A549 (cell line): ENCODE results near the gene SEC11A. TPM values are rescaled to one million over a fixed set of nuclear protein-coding genes. Genes with fewer than 3 reads are reported as not detected.

Experiments
- ATAC-seq, 2 experiments: fragments of 200-7000 bp in 1 of 2; fragments of >200 bp in 1 of 2; cut with Nextera tagmentation in 1 of 2; cut with Tn5 transposase in 1 of 2; 3 replicates each; pipeline versions ENCODE4 v1.8.0 to v1.9.1; 2018 to 2020; ENCODE audit warnings: mild to moderate bottlenecking in 1 of 2, moderate library complexity in 1 of 2
- CTCF ChIA-PET: fragments of 300-600 bp; sonication (Branson Sonifier 250); formaldehyde crosslinking; extraction: SDS; loops from one replicate; lab custom pipeline; 2021; ENCODE audit warnings: antibody characterized with exemption, inconsistent platforms; lab: Yijun Ruan, JAX
- POLR2A ChIA-PET: fragments of 350-600 bp; formaldehyde crosslinking; extraction: SDS; loops from one replicate; lab custom pipeline; 2021; ENCODE audit warnings: antibody characterized with exemption, inconsistent platforms; lab: Yijun Ruan, JAX
- DNase-seq, 2 experiments: peaks; one replicate each; pipeline versions ENCODE4 v3.0.0 to v3.0.0-alpha.2; 2011 to 2016; ENCODE audit warnings: low read depth in 1 of 2, low spot score in 1 of 2
- FAIRE-seq: peaks from 2 replicates; lab custom pipeline; 2011; peaks lifted over from hg19 to GRCh38; lab: Jason Lieb, UNC
- H3K27ac ChIP-seq, 2 experiments: fragments of >200 bp; sonication (Bioruptor Twin); formaldehyde crosslinking; 3 replicates each; pipeline ENCODE4 v1.5.1; 2016 to 2017
- H3K4me1 ChIP-seq: fragments of >200 bp; sonication (Bioruptor Twin); formaldehyde crosslinking; 3 replicates; pipeline ENCODE4 v1.6.1; 2016
- H3K4me2 ChIP-seq: fragments of >200 bp; sonication (Bioruptor Twin); formaldehyde crosslinking; 3 replicates; pipeline ENCODE4 v1.6.1; 2016
- H3K4me3 ChIP-seq: fragments of >200 bp; sonication (Bioruptor Twin); formaldehyde crosslinking; 3 replicates; pipeline ENCODE4 v1.5.1; 2016
- H3K9me3 ChIP-seq: fragments of >200 bp; sonication (Bioruptor Twin); formaldehyde crosslinking; 3 replicates; pipeline ENCODE4 v1.6.1; 2016
- CBX2 ChIP-seq: fragments of 200-600 bp; sonication (generic); IDR thresholded peaks from 2 replicates; pipeline ENCODE4 v1.6.1; 2016; ENCODE audit warnings: low read depth, mild to moderate bottlenecking, borderline replicate concordance
- FOSB ChIP-seq: fragments of 250-450 bp; sonication (Bioruptor Pico); IDR thresholded peaks from 2 replicates; pipeline ENCODE4 v1.5.0; 2020; ENCODE audit warnings: mild to moderate bottlenecking, moderate library complexity
- FOSL2 ChIP-seq, 2 experiments: fragments of 450-650 bp in 1 of 2; fragments of >200 bp in 1 of 2; sonication (Bioruptor Twin) in 1 of 2; formaldehyde crosslinking; IDR thresholded peaks; 2 replicates each; pipeline versions ENCODE4 v1.5.0 to v1.6.1; 2016 to 2020; ENCODE audit warnings: mild to moderate bottlenecking in 1 of 2, moderate library complexity in 1 of 2
- FOXS1 ChIP-seq: fragments of 250-450 bp; sonication (Bioruptor Pico); IDR thresholded peaks from 2 replicates; pipeline ENCODE4 v1.5.0; 2020; ENCODE audit warnings: mild to moderate bottlenecking, moderate library complexity
- GATA3 ChIP-seq: IDR thresholded peaks from 2 replicates; pipeline ENCODE4 v1.6.1; 2012; ENCODE audit warnings: borderline replicate concordance
- HOXB13 ChIP-seq: fragments of 250-450 bp; sonication (Bioruptor Pico); IDR thresholded peaks from 2 replicates; pipeline ENCODE4 v1.5.0; 2020; ENCODE audit warnings: low read depth, mild to moderate bottlenecking, moderate library complexity
- HOXB5 ChIP-seq: fragments of 250-450 bp; sonication (Bioruptor Pico); IDR thresholded peaks from 2 replicates; pipeline ENCODE4 v1.5.0; 2020; ENCODE audit warnings: mild to moderate bottlenecking, moderate library complexity
- JUN ChIP-seq, 2 experiments: fragments of >200 bp; sonication (Bioruptor Twin); formaldehyde crosslinking; IDR thresholded peaks; 2 replicates in 1 of 2; 3 replicates in 1 of 2; pipeline ENCODE4 v1.6.1; 2016 to 2017
- MAFK ChIP-seq: fragments of 450-650 bp; IDR thresholded peaks from 2 replicates; pipeline ENCODE4 v1.6.1; 2014; ENCODE audit not compliant: partially characterized antibody
- MAZ ChIP-seq: fragments of 150-350 bp; IDR thresholded peaks from 2 replicates; pipeline ENCODE4 v1.6.1; 2014; ENCODE audit warnings: antibody characterized with exemption, low read depth, low read length, borderline replicate concordance
- NFE2L2 ChIP-seq: fragments of 150-350 bp; conservative IDR thresholded peaks from 2 replicates; pipeline ENCODE4 v1.6.1; 2014; ENCODE audit warnings: low read length
- NPAS2 ChIP-seq: fragments of 250-450 bp; sonication (Bioruptor Pico); IDR thresholded peaks from 2 replicates; pipeline ENCODE4 v1.8.0; 2022; ENCODE audit warnings: mild to moderate bottlenecking, moderate library complexity, borderline replicate concordance
- NR3C1 ChIP-seq: fragments of >200 bp; sonication (Bioruptor Twin); formaldehyde crosslinking; IDR thresholded peaks from 3 replicates; pipeline ENCODE4 v1.6.1; 2017
- POLR2A ChIP-seq: IDR thresholded peaks from 2 replicates; pipeline ENCODE4 v1.6.1; 2012; ENCODE audit warnings: mild to moderate bottlenecking, low read length
- POLR2AphosphoS2 ChIP-seq: conservative IDR thresholded peaks from 2 replicates; pipeline ENCODE4 v1.6.1; 2012; ENCODE audit warnings: low read length, improper control_type of control experiment, inconsistent platforms
- RAD21 ChIP-seq, 2 experiments: fragments of >200 bp in 1 of 2; sonication (Bioruptor Twin) in 1 of 2; formaldehyde crosslinking in 1 of 2; IDR thresholded peaks in 1 of 2; conservative IDR thresholded peaks in 1 of 2; 2 replicates in 1 of 2; 3 replicates in 1 of 2; pipeline ENCODE4 v1.6.1; 2012 to 2018; ENCODE audit warnings: inconsistent platforms in 1 of 2
- SMC3 ChIP-seq: fragments of >200 bp; sonication (Bioruptor Twin); formaldehyde crosslinking; IDR thresholded peaks from 3 replicates; pipeline ENCODE4 v1.6.1; 2018; ENCODE audit warnings: inconsistent platforms
- TFCP2L1 ChIP-seq: fragments of 250-450 bp; sonication (Bioruptor Pico); IDR thresholded peaks from 2 replicates; pipeline ENCODE4 v1.5.0; 2021; ENCODE audit warnings: mild to moderate bottlenecking
- WGBS: methylation state at CpG from one replicate; pipeline ENCODE4 v1.1.6; 2017; ENCODE audit errors: missing lambda C conversion rate; 5-methylcytosine and 5-hydroxymethylcytosine counted together
- polyA plus RNA-seq, 4 experiments: library from polyadenylated mRNA; depleted of rRNA in 3 of 4; stranded (reverse); fragments of >200 nt; fragmentation: RNase III in 1 of 4; extraction: RNeasy Plus Mini Kit Qiagen cat#74134 plus additional on column Dnase treatment in 1 of 4; gene quantifications; 2 replicates in 3 of 4; 3 replicates in 1 of 4; pipeline ENCODE4 v1.2.3, GENCODE V29; 2011 to 2017
- TF ChIP-seq, protein P1 (sequence below): fragments of >200 bp; sonication (Bioruptor Twin); formaldehyde crosslinking; IDR thresholded peaks from 3 replicates; pipeline ENCODE4 v1.5.1; 2016
- TF ChIP-seq, protein P2 (sequence below): fragments of 250-450 bp; sonication (Bioruptor Pico); IDR thresholded peaks from 2 replicates; pipeline ENCODE4 v1.5.0; 2020; ENCODE audit warnings: low read depth, mild to moderate bottlenecking, moderate library complexity
- TF ChIP-seq, protein P3 (sequence below): fragments of 150-350 bp; IDR thresholded peaks from 2 replicates; pipeline ENCODE4 v1.6.1; 2014; ENCODE audit warnings: low read depth, mild to moderate bottlenecking, low read length
- TF ChIP-seq, protein P4 (sequence below): fragments of 450-650 bp; IDR thresholded peaks from 2 replicates; pipeline ENCODE4 v1.6.1; 2014; ENCODE audit warnings: antibody characterized with exemption
- TF ChIP-seq, protein P5 (sequence below): fragments of >200 bp; sonication (Bioruptor Twin); formaldehyde crosslinking; IDR thresholded peaks from 3 replicates; pipeline ENCODE4 v1.6.1; 2016

Gene SEC11A
- polyA plus RNA-seq, 2 of the 4 experiments (the other 2 are of a cell fraction): 380 to 490 TPM

DNA sequence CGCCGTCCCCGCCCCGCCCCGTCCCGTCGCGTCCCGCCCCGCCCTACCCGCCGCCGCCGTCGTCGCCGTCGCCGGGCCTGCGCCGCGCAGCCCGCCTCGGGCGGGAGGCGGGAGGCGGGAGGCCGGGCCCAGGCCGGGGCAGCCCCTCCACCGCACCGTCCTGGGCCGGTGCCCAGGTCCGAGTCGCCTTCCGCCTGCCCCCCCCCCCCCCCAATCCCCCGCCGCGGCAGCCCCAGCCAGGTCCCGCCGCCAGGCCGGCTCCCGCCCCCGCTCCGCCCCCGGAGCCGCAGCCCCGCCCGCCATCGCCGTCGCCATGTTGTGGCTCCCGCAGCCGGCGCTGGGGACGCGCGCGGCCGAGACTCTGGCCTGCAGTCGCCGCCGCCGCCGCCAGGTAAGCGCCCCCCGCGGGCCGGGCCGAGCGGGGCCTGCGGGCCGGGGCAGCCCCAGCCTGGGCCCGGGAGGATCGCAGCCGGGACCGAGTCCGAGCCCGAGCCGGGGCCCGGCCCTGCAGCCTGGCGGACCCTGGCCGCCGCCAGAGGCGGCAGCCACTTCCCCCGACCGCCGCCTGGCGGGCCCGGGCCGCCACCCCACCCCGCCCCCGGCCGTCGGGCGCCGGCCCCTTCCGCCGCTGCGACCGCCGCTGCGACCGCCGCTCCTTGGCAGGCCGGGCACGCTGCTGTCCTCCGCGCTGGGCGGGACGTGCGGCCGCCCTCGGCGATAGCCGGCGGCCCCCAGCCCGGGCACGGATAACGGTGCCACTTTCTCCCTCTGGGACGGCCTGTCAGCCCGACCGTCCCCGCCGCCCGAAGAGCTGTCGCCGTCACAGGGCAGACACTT lies 32.6 kb upstream of the SEC11A start, which contains the start of gene ZNF592:
Gene ZNF592, plus strand, starts transcription at position 319 of the 837 bp plus-strand sequence. CDS start 34,084 bp downstream, outside the sequence.
- FAIRE-seq: no peak

More for the DNA sequence above, 32.6 kb upstream of the SEC11A start, which contains the start of gene ZNF592:
- Histone ChIP-seq H3K4me1 (peaks cover 62% of the 10 kb centered on the region), H3K27ac (peak within 1 kb of the TSS; percentile 96 to 98)
- 0% methylated on average over 9 of the region's 127 CpGs for WGBS
- TF ChIP-seq GATA3: no peak
- TF ChIP-seq MAFK: no peak
- peak in 1 of 2 experiments; percentile 41; a peak in 1 of 5 replicates for TF ChIP-seq RAD21 (conservative IDR thresholded peaks at IDR 0.05 in 1 of 2, IDR thresholded peaks at IDR 0.05 in 1 of 2)
- TF ChIP-seq, protein P1, sequence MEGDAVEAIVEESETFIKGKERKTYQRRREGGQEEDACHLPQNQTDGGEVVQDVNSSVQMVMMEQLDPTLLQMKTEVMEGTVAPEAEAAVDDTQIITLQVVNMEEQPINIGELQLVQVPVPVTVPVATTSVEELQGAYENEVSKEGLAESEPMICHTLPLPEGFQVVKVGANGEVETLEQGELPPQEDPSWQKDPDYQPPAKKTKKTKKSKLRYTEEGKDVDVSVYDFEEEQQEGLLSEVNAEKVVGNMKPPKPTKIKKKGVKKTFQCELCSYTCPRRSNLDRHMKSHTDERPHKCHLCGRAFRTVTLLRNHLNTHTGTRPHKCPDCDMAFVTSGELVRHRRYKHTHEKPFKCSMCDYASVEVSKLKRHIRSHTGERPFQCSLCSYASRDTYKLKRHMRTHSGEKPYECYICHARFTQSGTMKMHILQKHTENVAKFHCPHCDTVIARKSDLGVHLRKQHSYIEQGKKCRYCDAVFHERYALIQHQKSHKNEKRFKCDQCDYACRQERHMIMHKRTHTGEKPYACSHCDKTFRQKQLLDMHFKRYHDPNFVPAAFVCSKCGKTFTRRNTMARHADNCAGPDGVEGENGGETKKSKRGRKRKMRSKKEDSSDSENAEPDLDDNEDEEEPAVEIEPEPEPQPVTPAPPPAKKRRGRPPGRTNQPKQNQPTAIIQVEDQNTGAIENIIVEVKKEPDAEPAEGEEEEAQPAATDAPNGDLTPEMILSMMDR: peak; percentile 63
- TF ChIP-seq, protein P2, sequence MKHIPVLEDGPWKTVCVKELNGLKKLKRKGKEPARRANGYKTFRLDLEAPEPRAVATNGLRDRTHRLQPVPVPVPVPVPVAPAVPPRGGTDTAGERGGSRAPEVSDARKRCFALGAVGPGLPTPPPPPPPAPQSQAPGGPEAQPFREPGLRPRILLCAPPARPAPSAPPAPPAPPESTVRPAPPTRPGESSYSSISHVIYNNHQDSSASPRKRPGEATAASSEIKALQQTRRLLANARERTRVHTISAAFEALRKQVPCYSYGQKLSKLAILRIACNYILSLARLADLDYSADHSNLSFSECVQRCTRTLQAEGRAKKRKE (CRISPR knock-in tag): no peak
- TF ChIP-seq HOXB5 (CRISPR knock-in tag): peak; percentile 43; the same call in 1 of the 2 replicates
- no peak for TF ChIP-seq NFE2L2
- TF ChIP-seq MAZ: 0 out of 2 replicates have a peak, but pooled peaks have one; percentile 56
- TF ChIP-seq POLR2A: peak; percentile 68
- TF ChIP-seq FOXS1 (CRISPR knock-in tag): no peak
- no peak for TF ChIP-seq NPAS2
- TF ChIP-seq FOSL2 (IDR thresholded peaks at IDR 0.05): no peak
- no peak for TF ChIP-seq FOSL2 (CRISPR knock-in tag; IDR thresholded peaks at IDR 0.05)
- TF ChIP-seq SMC3: peak; percentile 69
- TF ChIP-seq, protein P3, sequence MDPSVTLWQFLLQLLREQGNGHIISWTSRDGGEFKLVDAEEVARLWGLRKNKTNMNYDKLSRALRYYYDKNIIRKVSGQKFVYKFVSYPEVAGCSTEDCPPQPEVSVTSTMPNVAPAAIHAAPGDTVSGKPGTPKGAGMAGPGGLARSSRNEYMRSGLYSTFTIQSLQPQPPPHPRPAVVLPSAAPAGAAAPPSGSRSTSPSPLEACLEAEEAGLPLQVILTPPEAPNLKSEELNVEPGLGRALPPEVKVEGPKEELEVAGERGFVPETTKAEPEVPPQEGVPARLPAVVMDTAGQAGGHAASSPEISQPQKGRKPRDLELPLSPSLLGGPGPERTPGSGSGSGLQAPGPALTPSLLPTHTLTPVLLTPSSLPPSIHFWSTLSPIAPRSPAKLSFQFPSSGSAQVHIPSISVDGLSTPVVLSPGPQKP: no peak
- TF ChIP-seq, protein P4, sequence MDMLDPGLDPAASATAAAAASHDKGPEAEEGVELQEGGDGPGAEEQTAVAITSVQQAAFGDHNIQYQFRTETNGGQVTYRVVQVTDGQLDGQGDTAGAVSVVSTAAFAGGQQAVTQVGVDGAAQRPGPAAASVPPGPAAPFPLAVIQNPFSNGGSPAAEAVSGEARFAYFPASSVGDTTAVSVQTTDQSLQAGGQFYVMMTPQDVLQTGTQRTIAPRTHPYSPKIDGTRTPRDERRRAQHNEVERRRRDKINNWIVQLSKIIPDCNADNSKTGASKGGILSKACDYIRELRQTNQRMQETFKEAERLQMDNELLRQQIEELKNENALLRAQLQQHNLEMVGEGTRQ: no peak
- no peak for TF ChIP-seq CBX2
- no peak for TF ChIP-seq TFCP2L1 (CRISPR knock-in tag)
- no peak for TF ChIP-seq POLR2AphosphoS2
- peak; percentile 82 to 96; a peak in 4 of 5 replicates for TF ChIP-seq JUN (IDR thresholded peaks at IDR 0.05)
- TF ChIP-seq NR3C1: no peak
- TF ChIP-seq, protein P5, sequence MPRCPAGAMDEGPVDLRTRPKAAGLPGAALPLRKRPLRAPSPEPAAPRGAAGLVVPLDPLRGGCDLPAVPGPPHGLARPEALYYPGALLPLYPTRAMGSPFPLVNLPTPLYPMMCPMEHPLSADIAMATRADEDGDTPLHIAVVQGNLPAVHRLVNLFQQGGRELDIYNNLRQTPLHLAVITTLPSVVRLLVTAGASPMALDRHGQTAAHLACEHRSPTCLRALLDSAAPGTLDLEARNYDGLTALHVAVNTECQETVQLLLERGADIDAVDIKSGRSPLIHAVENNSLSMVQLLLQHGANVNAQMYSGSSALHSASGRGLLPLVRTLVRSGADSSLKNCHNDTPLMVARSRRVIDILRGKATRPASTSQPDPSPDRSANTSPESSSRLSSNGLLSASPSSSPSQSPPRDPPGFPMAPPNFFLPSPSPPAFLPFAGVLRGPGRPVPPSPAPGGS: peak; percentile 87
- TF ChIP-seq FOSB (CRISPR knock-in tag): no peak
- TF ChIP-seq HOXB13 (CRISPR knock-in tag): no peak
- TF ChIP-seq, all 56 proteins: peak for 8
- peak; percentile 60 to 81 for DNase-seq
- ChIA-PET POLR2A (interaction anchor here (0.6 to 2.0 kb wide), 7 partner anchors 13 to 95 kb away, joined by 3 to 33 read pairs (median 7); partner anchors contain the start of gene SEC11A), CTCF (interaction anchor here (0.6 to 2.5 kb wide), 19 partner anchors 12 to 295 kb away, joined by 3 to 8 read pairs (median 4); partner anchors contain the start of gene WDR73)
- Histone ChIP-seq H3K4me2 (peak within 1 kb of the TSS; percentile 97), H3K9me3 (no peaks in the 10 kb centered on the region), H3K4me3 (peak within 1 kb of the TSS; percentile 92)
- peak; percentile 58 to 76 for ATAC-seq
